T-helper 1 cell (primary cell): ENCODE results near the gene KRT9.
"Not testable (repeated sequence)": the region's sequence is repeated elsewhere in the genome, so short reads cannot be mapped to it uniquely, and the experiment has no call there.

Experiments used
- DNase-seq, 5 donors: peaks; one replicate each; pipeline ENCODE4 v3.0.0-alpha.2; 2012 to 2020

KRT9 gene

GRCh38 chr17:41599680-41600079 is 27.8 kb upstream of the KRT9 start:
- DNase-seq = no peak

GRCh38 chr17:41595585-41595984 is 23.7 kb upstream of the KRT9 start:
- no peak for DNase-seq

- no peak for DNase-seq
Observed at GRCh38 chr17:41594363-41594915, 22.6 kb upstream of the KRT9 start.

GRCh38 chr17:41593306-41593981 is 21.6 kb upstream of the KRT9 start:
- DNase-seq = no peak

GRCh38 chr17:41592601-41593305 is 20.9 kb upstream of the KRT9 start:
- no peak for DNase-seq

GRCh38 chr17:41589301-41589700 is 17.4 kb upstream of the KRT9 start:
- no peak for DNase-seq

- no peak for DNase-seq
Observed at GRCh38 chr17:41588126-41588810, 16.4 kb upstream of the KRT9 start.

- DNase-seq = no peak
Observed at GRCh38 chr17:41586863-41587495, 15.1 kb upstream of the KRT9 start, which contains the start of gene KRT14. TSS of gene KRT14 (minus strand) at chr17:41586895. CDS start at chr17:41586834, 61 bp downstream.

- no peak for DNase-seq
Observed at GRCh38 chr17:41585301-41586056, 13.6 kb upstream of the KRT9 start.

- DNase-seq = not testable (repeated sequence)
Observed at GRCh38 chr17:41584331-41584927, 12.6 kb upstream of the KRT9 start.

GRCh38 chr17:41583137-41584127 is 11.6 kb upstream of the KRT9 start:
- DNase-seq = no peak

- not testable (repeated sequence) for DNase-seq
Observed at GRCh38 chr17:41582061-41582968, 10.5 kb upstream of the KRT9 start.

GRCh38 chr17:41581366-41582060 is 9.7 kb upstream of the KRT9 start:
- DNase-seq = no peak

GRCh38 chr17:41580687-41581365 is 9.0 kb upstream of the KRT9 start:
- no peak for DNase-seq

- DNase-seq = no peak
Observed at GRCh38 chr17:41580244-41580575, 8.4 kb upstream of the KRT9 start.

- DNase-seq = peak in 4 of 5 donors; percentile 31 to 69 (median 46)
Observed at GRCh38 chr17:41579484-41580243, 7.8 kb upstream of the KRT9 start.

- no peak for DNase-seq
Observed at GRCh38 chr17:41578971-41579370, 7.1 kb upstream of the KRT9 start.
